Neural cell (in vitro differentiated cells): ENCODE data around the gene ANAPC10.

Source experiments
- CTCF ChIP-seq: fragments of 450-650 bp; IDR thresholded peaks from 2 replicates; pipeline ENCODE4 v1.5.1; 2014; ENCODE audit warnings: antibody characterized with exemption, mild to moderate bottlenecking, moderate library complexity; ENCODE audit not compliant: poor library complexity, severe bottlenecking
- EP300 ChIP-seq: fragments of 450-650 bp; conservative IDR thresholded peaks from 2 replicates; pipeline ENCODE4 v1.6.1; 2014; ENCODE audit warnings: antibody characterized with exemption, mild to moderate bottlenecking, moderate library complexity; ENCODE audit not compliant: poor library complexity, severe bottlenecking
- EZH2 ChIP-seq: fragments of 200-600, 300-800 bp; shearing (Covaris generic), sonication (generic); IDR thresholded peaks from 2 replicates; pipeline ENCODE4 v1.6.1; 2014; ENCODE audit warnings: antibody characterized with exemption, low read length, borderline replicate concordance, mild to moderate bottlenecking; ENCODE audit not compliant: insufficient read depth, poor library complexity, severe bottlenecking
- MXI1 ChIP-seq: fragments of 450-650 bp; conservative IDR thresholded peaks from 2 replicates; pipeline ENCODE4 v1.6.1; 2014; ENCODE audit warnings: antibody characterized with exemption, mild to moderate bottlenecking; ENCODE audit not compliant: poor library complexity, severe bottlenecking
- POLR2AphosphoS5 ChIP-seq: IDR thresholded peaks from 2 replicates; pipeline ENCODE4 v1.6.1; 2012
- RAD21 ChIP-seq: fragments of 450-650 bp; conservative IDR thresholded peaks from 2 replicates; pipeline ENCODE4 v1.6.1; 2014; ENCODE audit warnings: antibody characterized with exemption, mild to moderate bottlenecking, moderate library complexity
- SMC3 ChIP-seq: fragments of 450-650 bp; conservative IDR thresholded peaks from 2 replicates; pipeline ENCODE4 v1.6.1; 2014; ENCODE audit warnings: antibody characterized with exemption, mild to moderate bottlenecking, moderate library complexity; ENCODE audit not compliant: poor library complexity
- TAF1 ChIP-seq: IDR thresholded peaks from 2 replicates; pipeline ENCODE4 v1.6.1; 2012; ENCODE audit warnings: low read depth
- TF ChIP-seq, protein P1 (sequence below): IDR thresholded peaks from 2 replicates; pipeline ENCODE4 v1.6.1; 2012; ENCODE audit warnings: borderline replicate concordance

- TF ChIP-seq SMC3: no peak
- TF ChIP-seq EZH2: no peak
- TF ChIP-seq CTCF: no peak
- TF ChIP-seq RAD21: no peak
- TF ChIP-seq TAF1: no peak
- no peak for TF ChIP-seq POLR2AphosphoS5
- TF ChIP-seq, protein P1, sequence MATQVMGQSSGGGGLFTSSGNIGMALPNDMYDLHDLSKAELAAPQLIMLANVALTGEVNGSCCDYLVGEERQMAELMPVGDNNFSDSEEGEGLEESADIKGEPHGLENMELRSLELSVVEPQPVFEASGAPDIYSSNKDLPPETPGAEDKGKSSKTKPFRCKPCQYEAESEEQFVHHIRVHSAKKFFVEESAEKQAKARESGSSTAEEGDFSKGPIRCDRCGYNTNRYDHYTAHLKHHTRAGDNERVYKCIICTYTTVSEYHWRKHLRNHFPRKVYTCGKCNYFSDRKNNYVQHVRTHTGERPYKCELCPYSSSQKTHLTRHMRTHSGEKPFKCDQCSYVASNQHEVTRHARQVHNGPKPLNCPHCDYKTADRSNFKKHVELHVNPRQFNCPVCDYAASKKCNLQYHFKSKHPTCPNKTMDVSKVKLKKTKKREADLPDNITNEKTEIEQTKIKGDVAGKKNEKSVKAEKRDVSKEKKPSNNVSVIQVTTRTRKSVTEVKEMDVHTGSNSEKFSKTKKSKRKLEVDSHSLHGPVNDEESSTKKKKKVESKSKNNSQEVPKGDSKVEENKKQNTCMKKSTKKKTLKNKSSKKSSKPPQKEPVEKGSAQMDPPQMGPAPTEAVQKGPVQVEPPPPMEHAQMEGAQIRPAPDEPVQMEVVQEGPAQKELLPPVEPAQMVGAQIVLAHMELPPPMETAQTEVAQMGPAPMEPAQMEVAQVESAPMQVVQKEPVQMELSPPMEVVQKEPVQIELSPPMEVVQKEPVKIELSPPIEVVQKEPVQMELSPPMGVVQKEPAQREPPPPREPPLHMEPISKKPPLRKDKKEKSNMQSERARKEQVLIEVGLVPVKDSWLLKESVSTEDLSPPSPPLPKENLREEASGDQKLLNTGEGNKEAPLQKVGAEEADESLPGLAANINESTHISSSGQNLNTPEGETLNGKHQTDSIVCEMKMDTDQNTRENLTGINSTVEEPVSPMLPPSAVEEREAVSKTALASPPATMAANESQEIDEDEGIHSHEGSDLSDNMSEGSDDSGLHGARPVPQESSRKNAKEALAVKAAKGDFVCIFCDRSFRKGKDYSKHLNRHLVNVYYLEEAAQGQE: no peak
- TF ChIP-seq EP300: no peak
- TF ChIP-seq MXI1: no peak
These were observed 83.6 kb downstream of the ANAPC10 start for GRCh38 chr4:145014365-145014764.
